PC-9 (cell line): Measurements from ENCODE around the gene ARMH2. TPM values are rescaled to one million over a fixed set of nuclear protein-coding genes. Genes with fewer than 3 reads are reported as not detected.
"Not testable (repeated sequence)": the region's sequence is repeated elsewhere in the genome, so short reads cannot be mapped to it uniquely, and the experiment has no call there.

Source experiments
- BruUV-seq: library from RNA; stranded (reverse); fragments of 400-500 nt; replicated peaks from 2 replicates; lab custom pipeline; 2021; lab: Mats Ljungman, UMichigan
- CTCF ChIA-PET: fragments of 300-600 bp; sonication (Branson Sonifier 250); formaldehyde crosslinking; loops from one replicate; lab custom pipeline; 2022; ENCODE audit warnings: antibody characterized with exemption; lab: Charles Lee
- POLR2A ChIA-PET: fragments of 300-600 bp; sonication (Branson Sonifier 250); formaldehyde crosslinking; loops from one replicate; lab custom pipeline; 2022; ENCODE audit warnings: antibody characterized with exemption; ENCODE audit not compliant: unreplicated experiment; lab: Charles Lee
- DNase-seq, 2 experiments: peaks; one replicate each; pipeline versions ENCODE4 v3.0.0 to v3.0.0-alpha.2; 2015 to 2022; ENCODE audit warnings: mixed read lengths in 1 of 2
- H2AFZ ChIP-seq: fragments of 200-600 bp; sonication (generic); 2 replicates; pipeline ENCODE4 v1.8.1; 2017; ENCODE audit warnings: antibody characterized with exemption
- H3F3A ChIP-seq: fragments of 200-600 bp; sonication (generic); 2 replicates; pipeline ENCODE4 v1.8.1; 2017; ENCODE audit warnings: antibody characterized with exemption, mild to moderate bottlenecking, low read depth; ENCODE audit not compliant: insufficient read depth
- H3K27ac ChIP-seq: fragments of 200-600 bp; sonication (generic); 2 replicates; pipeline ENCODE4 v1.6.1; 2016; ENCODE audit warnings: mixed run types
- H3K27me3 ChIP-seq: fragments of 200-600 bp; sonication (generic); 2 replicates; pipeline ENCODE4 v1.6.1; 2016; ENCODE audit warnings: low read depth, mixed run types; ENCODE audit not compliant: insufficient read depth
- H3K36me3 ChIP-seq: fragments of 200-600 bp; sonication (generic); 2 replicates; pipeline ENCODE4 v1.6.1; 2016; ENCODE audit warnings: low read depth, mixed run types
- H3K4me1 ChIP-seq: fragments of 200-600 bp; sonication (generic); replicated peaks from 2 replicates; pipeline ENCODE4 v1.6.1; 2016; ENCODE audit warnings: mixed run types; ENCODE audit not compliant: insufficient read depth
- H3K4me2 ChIP-seq: fragments of 200-600 bp; sonication (generic); 2 replicates; pipeline ENCODE4 v1.6.1; 2017; ENCODE audit warnings: mixed run types
- H3K4me3 ChIP-seq: fragments of 200-600 bp; sonication (generic); 2 replicates; pipeline ENCODE4 v1.6.1; 2016; ENCODE audit warnings: mixed run types
- H3K79me2 ChIP-seq: fragments of 200-600 bp; sonication (generic); 2 replicates; pipeline ENCODE4 v1.6.1; 2017; ENCODE audit warnings: low read depth, mixed run types
- H3K9me2 ChIP-seq: fragments of 200-600 bp; sonication (generic); 2 replicates; pipeline ENCODE4 v1.8.1; 2017; ENCODE audit warnings: mild to moderate bottlenecking; ENCODE audit not compliant: insufficient read depth
- H3K9me3 ChIP-seq: fragments of 200-600 bp; sonication (generic); 2 replicates; pipeline ENCODE4 v1.8.1; 2016; ENCODE audit warnings: low read depth; ENCODE audit not compliant: insufficient read depth
- H4K20me1 ChIP-seq: fragments of 200-600 bp; sonication (generic); 2 replicates; pipeline ENCODE4 v1.8.1; 2017; ENCODE audit not compliant: insufficient read depth
- CTCF ChIP-seq: fragments of 200-600 bp; sonication (generic); conservative IDR thresholded peaks from 2 replicates; pipeline ENCODE4 v1.6.1; 2017; ENCODE audit warnings: mixed run types, antibody characterized with exemption, mild to moderate bottlenecking, moderate library complexity
- EZH2 ChIP-seq: fragments of 200-600 bp; sonication (generic); IDR thresholded peaks from 2 replicates; pipeline ENCODE4 v1.8.0; 2017; ENCODE audit warnings: antibody characterized with exemption, low read depth
- intact Hi-C: fragments of 100-400 bp; cut with micrococcal nuclease; formaldehyde crosslinking; loops from one replicate; pipeline ENCODE4 v1.10.0; 2022; ENCODE audit not compliant: unreplicated experiment
- total RNA-seq: library from RNA; stranded (reverse); gene quantifications from 2 replicates; pipeline ENCODE4 v1.2.3, GENCODE V29; 2021

The ARMH2 gene
- total RNA-seq, 1 experiment from 2014 or later, result not detected

GRCh38 chr6:24774696-24775519 is 23.8 kb downstream of the ARMH2 start, which contains the start of gene GMNN:
GMNN (plus strand) TSS chr6:24774937; CDS start chr6:24777247, 2,310 bp downstream.
- Histone ChIP-seq H3K4me1 (peaks cover 43% of the 10 kb centered on the region), H3K4me2 (peak within 1 kb of the TSS; percentile 88), H3F3A (peaks cover 16% of the 10 kb centered on the region; the same call in 1 of the 2 replicates), H3K27me3 (no peaks in the 10 kb centered on the region), H3K36me3 (peaks cover 14% of the 10 kb centered on the region), H3K27ac (peak within 1 kb of the TSS; percentile 65), H2AFZ (peak within 1 kb of the TSS; percentile 91), H3K9me2 (no peaks in the 10 kb centered on the region), H3K79me2 (peaks cover 46% of the 10 kb centered on the region), H3K9me3 (no peaks in the 10 kb centered on the region), H4K20me1 (no peaks in the 10 kb centered on the region), H3K4me3 (peak within 1 kb of the TSS; percentile 72)
- peak; percentile 83 to 96 for DNase-seq
- TF ChIP-seq CTCF (no peak), EZH2 (no peak)
- ChIA-PET POLR2A (interaction anchor here (0.7 kb wide), 1 partner anchor 209 kb away, joined by 7 read pairs; no protein-coding TSS in a partner anchor), CTCF (interaction anchor here (0.5 kb wide), 1 partner anchor 341 kb away, joined by 3 read pairs; no protein-coding TSS in a partner anchor)
- intact Hi-C loops, result loop anchor here (2.0 to 5.0 kb wide), 2 partner anchors 54 to 128 kb away; partner anchors contain the start of gene KIAA0319
- TSS peak; percentile 93 for BruUV-seq

DNA sequence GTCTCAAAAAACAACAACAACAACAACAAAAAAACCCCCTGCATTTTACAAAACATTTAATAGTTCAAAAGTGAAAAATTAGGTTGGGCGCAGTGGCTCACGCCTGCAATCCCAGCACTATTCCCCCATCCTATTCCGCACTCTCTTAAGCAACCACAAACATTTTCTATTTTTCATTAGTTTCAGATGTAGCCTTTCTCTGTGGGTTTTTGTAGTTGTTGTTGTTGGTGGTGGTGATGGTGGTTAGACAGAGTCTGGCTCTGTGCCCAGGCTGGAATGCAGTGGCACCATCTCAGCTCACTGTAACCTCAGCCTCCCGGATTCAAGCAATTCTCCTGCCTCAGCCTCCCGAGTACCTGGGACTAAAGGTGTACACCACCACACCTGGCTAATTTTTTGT is 30.4 kb downstream of the ARMH2 start:
- no peak for TF ChIP-seq CTCF
- TF ChIP-seq EZH2, result no peak
- Histone ChIP-seq H3K27me3 (no peaks in the 10 kb centered on the region), H3K36me3 (no peaks in the 10 kb centered on the region), H3K4me3 (no peak overlapping the region), H3K27ac (no peak overlapping the region), H4K20me1 (no peaks in the 10 kb centered on the region), H3K79me2 (no peaks in the 10 kb centered on the region), H3K9me3 (no peaks in the 10 kb centered on the region), H2AFZ (no peak overlapping the region), H3K4me1 (0 out of 2 replicates have a peak, but pooled peaks cover 1% of the 10 kb centered on the region), H3K4me2 (no peak overlapping the region), H3F3A (peaks cover under 1% of the 10 kb centered on the region; the same call in 1 of the 2 replicates), H3K9me2 (no peaks in the 10 kb centered on the region)
- ChIA-PET POLR2A (no interaction called here), CTCF (no interaction called here)
- no peak for DNase-seq
- intact Hi-C loops, result no loop called here
- no TSS peak for BruUV-seq

- POLR2A ChIA-PET, result interaction anchor here (0.7 kb wide), 1 partner anchor 302 kb away, joined by 4 read pairs; no protein-coding TSS in a partner anchor
- H3K4me3 ChIP-seq, result no peak overlapping the region
- no peaks in the 10 kb centered on the region for H3K79me2 ChIP-seq
- H3F3A ChIP-seq, result no peaks in the 10 kb centered on the region
- intact Hi-C loops, result loop anchor here (1.0 to 2.0 kb wide), 7 partner anchors 72 to 484 kb away; no protein-coding TSS in a partner anchor
- no peaks in the 10 kb centered on the region for H4K20me1 ChIP-seq
- H3K4me2 ChIP-seq, result peak overlapping the region; percentile 56
- CTCF ChIA-PET, result interaction anchor here (0.6 to 0.7 kb wide), 2 partner anchors 62 to 435 kb away, joined by 3 to 14 read pairs; no protein-coding TSS in a partner anchor
- H3K27ac ChIP-seq, result no peak overlapping the region
- H3K9me3 ChIP-seq, result no peaks in the 10 kb centered on the region
- H3K36me3 ChIP-seq, result no peaks in the 10 kb centered on the region
- no peaks in the 10 kb centered on the region for H3K9me2 ChIP-seq
- peak; percentile 75 for TF ChIP-seq CTCF
- TF ChIP-seq EZH2, result no peak
- H2AFZ ChIP-seq, result peak overlapping the region; percentile 61; the same call in 1 of the 2 replicates
- H3K27me3 ChIP-seq, result no peaks in the 10 kb centered on the region
- no TSS peak for BruUV-seq
- peak in 1 of 2 experiments; percentile 52 for DNase-seq
- no peaks in the 10 kb centered on the region for H3K4me1 ChIP-seq
Measured at GRCh38 chr6:24766680-24767462, 31.8 kb downstream of the ARMH2 start.

- DNase-seq, H3K4me3 ChIP-seq, H3K4me1 ChIP-seq, H3K27me3 ChIP-seq, H3K36me3 ChIP-seq, H3K9me3 ChIP-seq, H4K20me1 ChIP-seq, H3K4me2 ChIP-seq, H3F3A ChIP-seq, H3K9me2 ChIP-seq, H3K27ac ChIP-seq, BruUV-seq, H3K79me2 ChIP-seq, H2AFZ ChIP-seq: not testable (repeated sequence)
- intact Hi-C loops, result loop anchor here (1.0 to 2.0 kb wide), 7 partner anchors 71 to 483 kb away; no protein-coding TSS in a partner anchor
- POLR2A ChIA-PET, result interaction anchor here (0.7 kb wide), 1 partner anchor 303 kb away, joined by 4 read pairs; no protein-coding TSS in a partner anchor
- CTCF ChIA-PET, result interaction anchor here (0.7 kb wide), 1 partner anchor 61 kb away, joined by 3 read pairs; no protein-coding TSS in a partner anchor
Measured at GRCh38 chr6:24765968-24766367, 32.7 kb downstream of the ARMH2 start.
